ENCODE measurements around the gene APLP1.

DNA sequence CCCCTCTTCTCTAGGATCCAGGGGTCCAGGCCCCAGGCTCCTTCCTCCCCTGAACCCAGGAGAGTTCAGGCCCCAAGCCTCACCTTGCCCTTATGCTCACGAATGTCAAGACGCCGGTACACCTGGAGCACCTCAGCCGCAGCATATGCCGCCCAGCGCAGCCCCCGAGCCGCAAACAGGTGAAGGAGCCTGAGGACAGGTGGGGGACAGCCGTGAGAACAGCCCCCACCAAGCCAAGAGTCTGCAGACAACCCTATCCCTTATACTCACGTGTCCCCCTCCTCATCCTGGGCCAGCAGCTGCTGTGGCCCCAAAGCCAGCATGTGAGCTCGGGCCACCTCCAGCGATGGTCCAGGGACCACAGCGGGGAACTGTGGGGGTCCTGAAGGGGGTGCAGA, 28.3 kb downstream of the APLP1 start:
- TF ChIP-seq, protein P1, sequence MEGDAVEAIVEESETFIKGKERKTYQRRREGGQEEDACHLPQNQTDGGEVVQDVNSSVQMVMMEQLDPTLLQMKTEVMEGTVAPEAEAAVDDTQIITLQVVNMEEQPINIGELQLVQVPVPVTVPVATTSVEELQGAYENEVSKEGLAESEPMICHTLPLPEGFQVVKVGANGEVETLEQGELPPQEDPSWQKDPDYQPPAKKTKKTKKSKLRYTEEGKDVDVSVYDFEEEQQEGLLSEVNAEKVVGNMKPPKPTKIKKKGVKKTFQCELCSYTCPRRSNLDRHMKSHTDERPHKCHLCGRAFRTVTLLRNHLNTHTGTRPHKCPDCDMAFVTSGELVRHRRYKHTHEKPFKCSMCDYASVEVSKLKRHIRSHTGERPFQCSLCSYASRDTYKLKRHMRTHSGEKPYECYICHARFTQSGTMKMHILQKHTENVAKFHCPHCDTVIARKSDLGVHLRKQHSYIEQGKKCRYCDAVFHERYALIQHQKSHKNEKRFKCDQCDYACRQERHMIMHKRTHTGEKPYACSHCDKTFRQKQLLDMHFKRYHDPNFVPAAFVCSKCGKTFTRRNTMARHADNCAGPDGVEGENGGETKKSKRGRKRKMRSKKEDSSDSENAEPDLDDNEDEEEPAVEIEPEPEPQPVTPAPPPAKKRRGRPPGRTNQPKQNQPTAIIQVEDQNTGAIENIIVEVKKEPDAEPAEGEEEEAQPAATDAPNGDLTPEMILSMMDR (IDR thresholded peaks at IDR 0.05), result no peak
- no peak for TF ChIP-seq POLR2A (IDR thresholded peaks at IDR 0.05)

Measured in lower leg skin (tissue), 3 donors.